Activated naive CD4-positive, alpha-beta T cell treated with anti-CD3 and anti-CD28 coated beads, Interleukin-2, amount 50 U/mL, for 72 hours (primary cell): ENCODE data around the gene GBE1. TPM values are rescaled to one million over a fixed set of nuclear protein-coding genes. Genes with fewer than 3 reads are reported as not detected.
"Not testable (repeated sequence)": the region's sequence is repeated elsewhere in the genome, so short reads cannot be mapped to it uniquely, and the experiment has no call there.

ENCODE experiments used
- ATAC-seq, 2 donors: fragments of 150-1000 bp; cut with Tn5 transposase; 2 replicates each; pipeline ENCODE4 v1.10.0; 2021; ENCODE audit warnings: mild to moderate bottlenecking in 2 of 2, moderate library complexity in 2 of 2
- DNase-seq, 2 donors: peaks; one replicate each; pipeline ENCODE4 v3.0.0; 2021 to 2022; ENCODE audit warnings: low spot score in 2 of 2
- H3K27ac Mint-ChIP-seq, 2 donors: one replicate each; pipeline ENCODE4 v1.8.0; 2022; ENCODE audit warnings: mild to moderate bottlenecking in 2 of 2, mixed read lengths in 2 of 2
- H3K36me3 Mint-ChIP-seq, 2 donors: one replicate each; pipeline ENCODE4 v1.8.0; 2022; ENCODE audit warnings: mixed read lengths in 2 of 2
- H3K9me3 Mint-ChIP-seq, 2 donors: one replicate each; pipeline ENCODE4 v1.8.0; 2022; ENCODE audit warnings: mixed read lengths in 2 of 2
- total RNA-seq, 2 donors: library from RNA; stranded (reverse); gene quantifications; one replicate each; pipeline ENCODE4 v1.2.3, GENCODE V29; 2022

Gene GBE1
- total RNA-seq, 2 donors from 2014 or later: 45.7 to 78.9 TPM

GRCh38 chr3:81549388-81549787 lies 212.1 kb downstream of the GBE1 start:
- no peak overlapping the region for H3K27ac Mint-ChIP-seq
- ATAC-seq: no peak
- no peak for DNase-seq
- H3K9me3 Mint-ChIP-seq: peaks cover 19 to 25% of the 10 kb centered on the region in 2 donors
- peaks cover 21 to 41% of the 10 kb centered on the region in 2 donors for H3K36me3 Mint-ChIP-seq

- ATAC-seq: no peak
- H3K27ac Mint-ChIP-seq: no peak overlapping the region
- H3K9me3 Mint-ChIP-seq: peaks cover 8 to 12% of the 10 kb centered on the region in 2 donors
- peaks cover 13 to 25% of the 10 kb centered on the region in 2 donors for H3K36me3 Mint-ChIP-seq
- DNase-seq: no peak
Observed at GRCh38 chr3:81545572-81545971, 215.9 kb downstream of the GBE1 start.

DNA sequence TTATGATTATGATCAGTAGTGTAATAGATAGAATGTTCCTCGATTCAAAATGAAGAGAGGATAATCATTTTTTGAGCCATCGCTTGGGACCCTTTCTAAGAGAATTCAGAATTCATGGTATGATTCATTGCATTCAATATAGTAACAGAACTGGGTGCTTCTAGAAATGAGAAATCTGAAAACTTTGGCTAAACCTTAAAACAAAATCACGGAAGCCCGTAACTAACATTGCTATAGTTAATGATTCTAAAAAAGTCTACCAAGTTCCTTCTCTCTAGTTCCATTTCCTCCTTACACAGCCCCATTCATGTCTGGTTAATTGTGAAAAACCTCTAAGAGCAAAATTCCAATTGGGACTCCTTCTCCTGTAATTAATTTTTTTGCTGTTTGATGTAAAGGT lies 217.1 kb downstream of the GBE1 start:
- DNase-seq (no peak), ATAC-seq (no peak)
- Mint-ChIP-seq H3K36me3 (peaks cover 7 to 14% of the 10 kb centered on the region in 2 donors), H3K27ac (no peak overlapping the region), H3K9me3 (peaks cover 3 to 8% of the 10 kb centered on the region in 2 donors)

DNA sequence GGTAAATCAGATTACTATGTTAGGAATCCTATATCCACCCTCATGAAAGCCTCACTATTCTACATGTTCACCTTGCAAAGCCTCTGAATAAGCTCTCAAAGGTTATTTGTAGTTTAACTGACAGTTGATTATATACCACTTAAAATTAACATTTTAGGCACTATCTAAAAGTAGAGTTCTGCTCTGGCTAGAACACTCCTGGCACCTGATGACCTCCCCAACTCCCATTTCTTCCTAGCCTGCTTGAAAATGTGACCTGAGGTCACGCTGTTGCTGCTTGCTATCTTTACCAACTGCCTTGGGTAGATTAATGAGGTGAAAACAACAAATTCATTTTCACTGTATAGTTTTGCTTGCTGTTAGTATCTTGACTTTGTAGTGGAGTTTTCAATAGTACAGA lies 220.7 kb downstream of the GBE1 start:
- Mint-ChIP-seq H3K9me3 (no peaks in the 10 kb centered on the region), H3K27ac (no peak overlapping the region), H3K36me3 (peaks cover 0 to 5% of the 10 kb centered on the region in 2 donors)
- ATAC-seq (no peak), DNase-seq (no peak)

DNA sequence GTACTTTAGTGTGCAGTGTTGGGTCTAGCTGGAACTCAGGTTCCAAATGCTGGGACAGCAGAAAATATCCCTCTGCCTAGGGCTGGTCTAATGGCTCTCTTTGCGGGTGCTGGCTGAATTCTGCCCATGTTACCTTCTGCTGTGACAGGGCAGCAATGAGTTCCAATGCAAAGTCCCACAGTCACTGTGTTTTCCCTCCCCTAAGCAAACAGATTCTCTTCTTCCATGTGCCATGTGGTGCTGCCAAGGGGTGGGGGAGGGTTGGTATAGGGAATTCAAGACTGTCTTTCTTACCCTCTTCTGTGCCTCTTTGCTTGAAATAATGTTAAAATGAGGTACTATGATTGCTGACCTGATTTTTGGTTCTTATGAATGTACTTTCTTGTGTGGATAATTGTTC lies 229.6 kb downstream of the GBE1 start:
- H3K36me3 Mint-ChIP-seq: peaks cover 46 to 48% of the 10 kb centered on the region in 2 donors
- ATAC-seq (no peak), DNase-seq (no peak)
- H3K27ac Mint-ChIP-seq: no peak overlapping the region
- H3K9me3 Mint-ChIP-seq: peaks cover 26 to 29% of the 10 kb centered on the region in 2 donors

- ATAC-seq: no peak
- DNase-seq: no peak
- H3K36me3 Mint-ChIP-seq: peaks cover 48 to 49% of the 10 kb centered on the region in 2 donors
- H3K27ac Mint-ChIP-seq: peak overlapping the region in 1 of 2 donors; percentile 32
- H3K9me3 Mint-ChIP-seq: peaks cover 26 to 29% of the 10 kb centered on the region in 2 donors
Observed at GRCh38 chr3:81531263-81531662, 230.2 kb downstream of the GBE1 start.

- Mint-ChIP-seq H3K36me3 (peaks cover 51 to 58% of the 10 kb centered on the region in 2 donors), H3K27ac (no peak overlapping the region), H3K9me3 (peaks cover 32 to 35% of the 10 kb centered on the region in 2 donors)
- DNase-seq (no peak), ATAC-seq (no peak)
Observed at GRCh38 chr3:81530180-81530939, 231.1 kb downstream of the GBE1 start.

- ATAC-seq (no peak), DNase-seq (no peak)
- Mint-ChIP-seq H3K27ac (no peak overlapping the region), H3K36me3 (peaks cover 8 to 13% of the 10 kb centered on the region in 2 donors), H3K9me3 (peaks cover 6% of the 10 kb centered on the region in 2 donors)
Observed at GRCh38 chr3:81521855-81522254, 239.6 kb downstream of the GBE1 start.

GRCh38 chr3:81518945-81519344 lies 242.5 kb downstream of the GBE1 start:
- no peaks in the 10 kb centered on the region for H3K36me3 Mint-ChIP-seq
- ATAC-seq (no peak), DNase-seq (no peak)
- H3K27ac Mint-ChIP-seq: no peak overlapping the region
- no peaks in the 10 kb centered on the region for H3K9me3 Mint-ChIP-seq

DNA sequence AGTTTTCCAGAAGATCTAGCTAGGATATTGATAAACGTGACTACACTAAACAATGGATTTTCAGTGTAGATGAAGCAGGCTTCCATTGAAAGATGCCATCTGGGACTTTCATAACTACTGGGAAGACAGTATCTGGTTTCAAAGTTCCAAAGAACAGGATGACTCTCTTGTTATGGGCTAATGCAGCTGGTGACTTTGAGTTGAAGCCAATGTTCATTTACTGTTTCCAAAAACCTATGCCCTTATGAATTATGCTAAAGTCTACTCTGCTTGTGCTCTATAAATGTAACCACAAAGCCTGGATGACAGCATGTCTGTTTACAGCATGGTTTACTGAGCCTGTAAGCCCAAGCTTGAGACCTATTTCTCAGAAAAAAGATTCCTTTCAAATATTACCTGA lies 245.4 kb downstream of the GBE1 start:
- no peaks in the 10 kb centered on the region for H3K9me3 Mint-ChIP-seq
- no peaks in the 10 kb centered on the region for H3K36me3 Mint-ChIP-seq
- DNase-seq (no peak), ATAC-seq (no peak)
- no peak overlapping the region for H3K27ac Mint-ChIP-seq

DNA sequence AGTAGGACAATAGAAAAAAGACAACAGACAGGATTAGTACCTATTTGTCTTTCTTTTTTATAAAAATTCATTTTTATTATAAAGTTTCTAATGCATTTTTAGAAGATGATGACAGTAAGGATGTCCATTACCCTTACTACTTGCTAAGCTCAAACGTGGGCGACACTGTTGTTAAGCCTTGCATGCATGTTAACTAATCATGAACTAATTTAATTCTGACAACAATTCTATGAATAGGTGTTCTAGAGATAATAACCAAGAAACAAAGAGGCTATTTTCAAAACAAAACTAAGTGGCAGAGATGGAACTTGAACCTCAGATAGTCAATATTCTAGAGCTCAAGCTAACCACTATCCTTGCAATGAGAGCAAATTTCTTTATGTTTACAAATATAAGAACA lies 247.9 kb downstream of the GBE1 start:
- Mint-ChIP-seq H3K9me3 (no peaks in the 10 kb centered on the region), H3K27ac (no peak overlapping the region), H3K36me3 (no peaks in the 10 kb centered on the region)
- no peak for ATAC-seq
- DNase-seq: no peak

GRCh38 chr3:81503026-81503425 lies 258.4 kb downstream of the GBE1 start:
- H3K36me3 Mint-ChIP-seq: peaks cover 7 to 9% of the 10 kb centered on the region in 2 donors
- peaks cover 0 to 3% of the 10 kb centered on the region in 2 donors for H3K9me3 Mint-ChIP-seq
- DNase-seq (no peak), ATAC-seq (no peak)
- no peak overlapping the region for H3K27ac Mint-ChIP-seq

GRCh38 chr3:81502236-81502635 lies 259.2 kb downstream of the GBE1 start:
- Mint-ChIP-seq H3K9me3 (peaks cover 0 to 3% of the 10 kb centered on the region in 2 donors), H3K36me3 (peaks cover 7 to 9% of the 10 kb centered on the region in 2 donors), H3K27ac (no peak overlapping the region)
- ATAC-seq: no peak
- no peak for DNase-seq

DNA sequence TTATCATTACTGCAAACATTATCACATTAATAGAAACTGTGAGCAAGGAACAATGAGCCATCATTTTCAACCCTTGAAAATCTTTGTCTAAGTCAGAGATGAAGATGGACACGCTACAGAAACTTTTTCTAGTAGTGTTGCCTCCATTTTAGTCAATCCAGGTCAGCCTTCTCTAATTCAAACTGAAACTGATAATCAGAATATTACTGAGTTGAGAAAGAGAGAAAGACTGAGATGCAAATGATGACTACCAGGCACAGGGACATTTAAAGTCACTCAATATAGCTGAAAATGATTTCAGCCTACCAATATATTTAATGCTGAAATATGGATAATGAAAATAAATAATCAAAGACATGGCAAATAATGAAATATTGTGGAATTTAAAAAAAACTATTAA lies 261.4 kb downstream of the GBE1 start:
- no peak for DNase-seq
- Mint-ChIP-seq H3K36me3 (peaks cover 5 to 7% of the 10 kb centered on the region in 2 donors), H3K9me3 (peaks cover 0 to 3% of the 10 kb centered on the region in 2 donors), H3K27ac (no peak overlapping the region)
- no peak for ATAC-seq

GRCh38 chr3:81497572-81498251 lies 263.7 kb downstream of the GBE1 start:
- DNase-seq (no peak), ATAC-seq (no peak)
- peaks cover 0 to 7% of the 10 kb centered on the region in 2 donors for H3K36me3 Mint-ChIP-seq

DNA sequence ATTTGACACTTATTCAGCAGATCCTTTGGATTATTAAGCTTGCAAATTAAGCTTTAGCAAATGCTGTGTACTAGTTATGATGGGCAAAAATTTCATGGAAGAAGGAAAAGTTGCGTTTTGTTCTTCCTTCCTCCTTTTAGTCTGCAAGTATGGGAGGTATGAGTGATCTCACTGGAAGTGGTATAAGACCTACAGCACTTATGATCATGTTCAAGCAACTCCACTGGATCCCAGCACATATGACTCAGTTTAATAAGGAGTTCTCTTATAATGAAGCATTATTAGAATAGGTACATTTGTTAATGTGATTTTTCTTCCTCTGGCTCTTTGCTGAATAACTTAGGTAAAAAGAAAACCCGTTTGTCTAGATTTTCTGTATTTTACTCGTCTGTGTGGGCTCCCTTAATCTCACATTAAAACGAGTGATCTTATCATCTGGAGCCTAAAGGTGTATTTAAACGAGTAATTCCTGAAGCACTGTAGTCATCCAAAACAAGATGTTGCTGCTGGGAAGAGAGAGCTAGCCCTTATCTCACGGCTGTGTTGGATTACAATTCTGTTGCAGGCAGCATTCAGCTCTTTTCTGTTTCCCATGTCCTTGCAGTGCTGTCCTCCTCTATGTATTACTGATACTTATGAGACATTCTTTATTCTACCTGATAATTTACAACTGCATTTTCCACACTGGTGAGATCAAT lies 264.9 kb downstream of the GBE1 start:
- DNase-seq: no peak
- Mint-ChIP-seq H3K27ac (no peak overlapping the region), H3K36me3 (peaks cover 0 to 7% of the 10 kb centered on the region in 2 donors), H3K9me3 (no peaks in the 10 kb centered on the region)
- ATAC-seq: no peak

More at GRCh38 chr3:81497572-81498251, 263.7 kb downstream of the GBE1 start:
- Mint-ChIP-seq H3K27ac (no peak overlapping the region), H3K9me3 (no peaks in the 10 kb centered on the region)

GRCh38 chr3:81492471-81492870 lies 269.0 kb downstream of the GBE1 start:
- H3K9me3 Mint-ChIP-seq, H3K27ac Mint-ChIP-seq, H3K36me3 Mint-ChIP-seq, ATAC-seq, DNase-seq: not testable (repeated sequence)
